GM12873 (cell line): ENCODE data around the gene ACSF3.

Experiments used
- TF ChIP-seq, protein P1 (sequence below): IDR thresholded peaks from 2 replicates; pipeline ENCODE4 v1.5.1; 2012; ENCODE audit warnings: low read depth, mild to moderate bottlenecking, moderate library complexity, low read length, control low read depth; ENCODE audit not compliant: insufficient read depth; ENCODE audit errors: missing control alignments

ACSF3 gene

DNA sequence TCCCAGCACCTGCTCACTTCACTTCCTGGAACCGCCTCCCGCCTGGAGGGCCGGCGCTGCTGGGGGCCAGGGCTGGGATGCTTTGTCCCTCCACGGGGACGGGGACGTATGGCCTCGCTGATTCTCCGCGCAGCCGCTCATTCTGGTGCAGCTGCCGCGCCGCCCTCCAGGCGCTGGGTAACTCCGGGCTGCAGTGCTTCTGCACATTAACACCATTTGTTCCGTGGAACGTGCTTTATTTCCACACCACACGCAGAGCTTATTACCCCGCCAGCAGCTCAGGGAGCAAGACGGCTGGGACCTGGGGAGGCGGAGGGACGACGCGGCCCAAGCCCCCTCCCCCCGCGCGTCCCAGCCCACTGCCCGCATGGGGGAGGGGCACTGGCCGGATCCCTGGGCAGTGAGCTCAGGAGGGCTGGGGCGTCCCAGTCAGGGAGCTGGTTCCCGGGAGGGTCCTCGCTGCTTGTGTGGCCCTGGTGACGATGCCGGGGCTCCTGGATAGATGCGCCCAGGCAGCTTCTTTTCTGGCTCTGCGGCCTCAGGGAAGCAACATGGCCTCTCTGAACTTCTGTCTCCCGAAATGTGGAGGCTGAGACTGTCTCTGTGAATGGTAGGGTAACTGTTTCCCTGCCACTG, 45.4 kb upstream of the ACSF3 start:
- TF ChIP-seq, protein P1, sequence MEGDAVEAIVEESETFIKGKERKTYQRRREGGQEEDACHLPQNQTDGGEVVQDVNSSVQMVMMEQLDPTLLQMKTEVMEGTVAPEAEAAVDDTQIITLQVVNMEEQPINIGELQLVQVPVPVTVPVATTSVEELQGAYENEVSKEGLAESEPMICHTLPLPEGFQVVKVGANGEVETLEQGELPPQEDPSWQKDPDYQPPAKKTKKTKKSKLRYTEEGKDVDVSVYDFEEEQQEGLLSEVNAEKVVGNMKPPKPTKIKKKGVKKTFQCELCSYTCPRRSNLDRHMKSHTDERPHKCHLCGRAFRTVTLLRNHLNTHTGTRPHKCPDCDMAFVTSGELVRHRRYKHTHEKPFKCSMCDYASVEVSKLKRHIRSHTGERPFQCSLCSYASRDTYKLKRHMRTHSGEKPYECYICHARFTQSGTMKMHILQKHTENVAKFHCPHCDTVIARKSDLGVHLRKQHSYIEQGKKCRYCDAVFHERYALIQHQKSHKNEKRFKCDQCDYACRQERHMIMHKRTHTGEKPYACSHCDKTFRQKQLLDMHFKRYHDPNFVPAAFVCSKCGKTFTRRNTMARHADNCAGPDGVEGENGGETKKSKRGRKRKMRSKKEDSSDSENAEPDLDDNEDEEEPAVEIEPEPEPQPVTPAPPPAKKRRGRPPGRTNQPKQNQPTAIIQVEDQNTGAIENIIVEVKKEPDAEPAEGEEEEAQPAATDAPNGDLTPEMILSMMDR, result no peak

- TF ChIP-seq, protein P1, result no peak
These were observed 44.7 kb upstream of the ACSF3 start for GRCh38 chr16:89048871-89049422.

- TF ChIP-seq, protein P1, result no peak
These were observed 44.1 kb upstream of the ACSF3 start for GRCh38 chr16:89049484-89050118.

- TF ChIP-seq, protein P1, result no peak
These were observed 43.4 kb upstream of the ACSF3 start for GRCh38 chr16:89050119-89050867.

- TF ChIP-seq, protein P1, result no peak
These were observed 42.8 kb upstream of the ACSF3 start for GRCh38 chr16:89050868-89051311.

- TF ChIP-seq, protein P1, result no peak
These were observed 42.0 kb upstream of the ACSF3 start for GRCh38 chr16:89051521-89052166.
